Measurements from ENCODE around the gene HERC4.
"Not testable (repeated sequence)": the region's sequence is repeated elsewhere in the genome, so short reads cannot be mapped to it uniquely, and the experiment has no call there.

The HERC4 gene

DNA sequence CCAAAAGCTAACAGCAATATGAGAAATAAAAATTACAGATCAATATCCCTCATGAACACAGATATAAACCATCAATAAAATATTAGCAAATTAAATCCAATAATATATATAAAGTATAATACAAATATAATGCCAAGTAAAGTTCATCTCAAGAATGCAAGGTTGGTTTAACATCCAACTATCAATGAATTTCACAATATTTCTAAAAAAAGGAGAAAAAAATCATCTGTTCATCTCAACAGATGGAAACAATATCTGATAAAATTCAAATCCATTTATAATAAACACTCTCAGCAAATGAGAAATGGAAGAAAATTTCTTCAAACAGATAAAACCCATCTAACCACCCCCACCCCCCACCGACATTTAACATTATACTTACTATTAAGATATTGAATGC lies 103.8 kb downstream of the HERC4 start:
- in situ Hi-C loops (cut with MboI; ENCODE audit: low sequenced_read_pairs) = no loop called here

DNA sequence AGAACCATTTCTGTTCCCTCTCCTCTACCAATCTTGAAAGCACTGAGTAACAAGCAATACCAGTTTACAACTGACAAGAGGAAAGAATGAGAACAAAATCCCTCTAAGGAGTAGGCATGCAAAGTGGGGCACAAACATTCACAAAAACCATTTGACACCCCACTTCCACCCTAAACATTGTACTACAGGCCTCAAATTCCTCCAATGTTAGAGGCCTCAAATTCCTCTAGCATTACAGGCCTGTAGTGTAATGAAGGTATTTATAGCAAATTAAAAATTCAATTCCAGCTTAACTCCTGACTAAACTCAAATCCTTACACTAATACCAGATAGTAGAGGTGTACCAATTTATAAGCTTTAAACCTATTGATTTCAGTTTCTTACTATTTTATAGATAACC lies 105.2 kb downstream of the HERC4 start:
- in situ Hi-C loops (cut with MboI; ENCODE audit: low sequenced_read_pairs) = no loop called here

DNA sequence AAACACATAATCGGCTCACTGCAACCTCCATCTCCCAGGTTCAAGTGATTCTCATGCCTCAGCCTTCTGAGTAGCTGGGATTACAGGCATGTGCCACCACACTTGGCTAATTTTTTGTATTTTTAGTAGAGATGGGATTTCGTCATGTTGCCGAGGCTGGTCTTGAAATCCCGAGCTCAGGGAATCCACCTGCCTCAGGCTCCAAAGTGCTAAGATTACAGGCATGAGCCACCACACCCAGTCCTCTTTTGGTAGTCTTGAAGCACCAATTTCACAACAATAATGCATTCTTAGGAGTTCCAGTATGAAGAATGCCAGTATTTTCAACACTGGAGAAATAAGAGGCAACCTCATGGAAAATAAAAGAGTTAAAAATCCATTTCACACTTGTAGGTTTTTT lies 109.0 kb downstream of the HERC4 start:
- in situ Hi-C loops (cut with MboI; ENCODE audit: low sequenced_read_pairs) = not testable (repeated sequence)

DNA sequence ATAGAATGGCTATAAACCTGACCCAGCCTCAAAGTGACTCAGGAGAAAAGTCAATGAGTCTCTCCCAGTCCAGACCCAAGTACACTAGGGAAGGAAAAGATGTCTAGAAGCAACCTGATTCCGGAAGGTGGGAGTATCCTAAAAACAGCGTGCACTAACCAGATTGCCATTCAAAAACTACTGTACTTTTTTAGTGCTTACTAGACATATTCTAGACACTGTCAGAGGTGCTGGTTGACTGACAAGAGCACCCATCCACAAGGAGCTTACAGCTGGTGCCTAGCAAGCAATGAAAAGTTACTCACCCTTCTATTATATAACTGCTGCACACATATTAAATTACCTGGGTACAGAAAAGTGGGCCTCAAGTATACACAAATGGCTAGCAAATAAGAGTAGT lies 109.6 kb downstream of the HERC4 start:
- in situ Hi-C loops (cut with MboI; ENCODE audit: low sequenced_read_pairs) = no loop called here

DNA sequence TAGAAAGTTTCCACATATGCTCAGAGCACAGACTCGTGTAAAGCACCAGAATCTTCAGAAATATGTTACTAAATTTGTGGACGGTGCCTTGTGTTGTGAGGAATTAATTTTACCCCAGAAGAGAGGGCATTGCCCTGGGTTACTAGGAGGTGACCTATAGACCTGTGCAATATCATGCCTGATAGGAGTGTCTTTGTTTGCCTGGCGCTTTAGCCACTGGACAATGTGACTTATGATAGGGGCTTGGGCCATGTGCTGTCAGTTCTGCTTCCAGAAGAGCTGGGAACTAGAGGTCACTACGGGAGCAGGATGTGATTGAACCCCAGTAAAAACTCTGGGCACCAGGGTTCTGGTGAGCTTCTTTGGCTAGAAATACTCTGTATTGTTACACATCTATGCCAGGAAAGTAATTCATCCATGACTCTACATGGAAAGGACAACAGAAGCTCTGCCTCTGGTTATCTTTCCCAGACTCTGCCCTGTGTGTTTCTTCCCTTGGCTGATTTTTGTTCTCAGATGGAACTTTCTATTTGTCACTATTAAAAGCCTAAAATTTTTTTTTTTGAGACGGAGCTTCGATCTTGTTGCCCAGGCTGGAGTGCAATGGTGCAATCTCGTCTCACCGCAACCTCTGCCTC lies 115.1 kb downstream of the HERC4 start:
- in situ Hi-C loops (cut with MboI; ENCODE audit: low sequenced_read_pairs) = no loop called here

DNA sequence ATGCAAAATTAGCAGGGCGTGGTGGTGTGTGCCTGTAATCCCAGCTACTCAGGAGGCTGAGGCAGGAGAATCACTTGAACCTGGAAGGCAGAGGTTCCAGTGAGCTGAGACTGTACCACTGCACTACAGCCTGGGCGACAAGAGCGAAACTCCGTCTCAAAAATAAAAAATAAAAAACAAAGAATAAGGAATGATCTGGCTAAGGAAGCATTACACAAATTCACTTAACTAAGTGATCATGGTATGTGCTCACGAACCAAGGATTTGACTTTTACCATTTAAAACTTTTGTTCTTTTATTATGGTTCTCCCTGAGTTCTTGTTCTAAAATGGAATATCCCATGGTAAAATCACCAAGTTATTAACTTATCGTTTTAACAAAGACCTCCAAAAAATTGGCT lies 119.5 kb downstream of the HERC4 start:
- in situ Hi-C loops (cut with MboI; ENCODE audit: low sequenced_read_pairs) = no loop called here

DNA sequence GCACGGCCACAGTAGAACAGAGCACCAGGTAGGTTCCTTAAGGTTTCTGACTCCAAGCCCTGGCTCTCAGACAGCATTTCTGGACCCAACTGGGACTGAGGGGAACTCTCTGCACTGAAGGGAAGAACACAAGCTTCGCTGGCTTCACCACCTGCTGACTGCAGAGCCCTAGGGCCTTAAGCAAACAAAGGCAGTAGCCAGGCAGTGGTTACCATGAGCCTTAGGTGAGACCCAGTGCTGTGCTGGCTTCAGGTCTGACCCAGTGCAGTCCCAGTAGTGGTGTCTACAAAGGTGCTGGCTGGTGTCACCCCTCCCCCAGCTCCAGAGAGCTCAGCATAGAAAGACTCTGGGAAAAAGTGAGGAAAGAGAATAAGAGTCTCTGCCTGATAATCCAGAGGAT lies 131.2 kb downstream of the HERC4 start:
- in situ Hi-C loops (cut with MboI; ENCODE audit: low sequenced_read_pairs) = no loop called here

DNA sequence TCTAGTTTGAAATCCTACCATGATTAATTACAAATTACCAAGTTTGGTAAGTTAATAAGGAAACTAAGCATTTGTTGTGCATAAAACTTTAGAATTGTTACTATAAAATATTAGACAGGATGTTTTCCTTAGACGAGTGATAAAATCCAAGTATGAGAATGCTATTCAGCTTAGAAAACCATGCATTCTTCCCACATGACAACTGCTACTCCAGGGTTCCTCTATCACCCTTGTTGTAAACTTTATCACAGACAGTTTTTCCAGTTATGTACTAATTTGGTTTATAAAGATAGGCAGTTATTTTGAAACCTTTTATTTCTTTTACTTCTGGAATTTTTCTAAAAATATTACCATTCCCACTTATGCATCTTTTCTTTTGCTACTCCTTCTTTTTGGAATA lies 138.7 kb downstream of the HERC4 start:
- in situ Hi-C loops (cut with MboI; ENCODE audit: low sequenced_read_pairs) = no loop called here

DNA sequence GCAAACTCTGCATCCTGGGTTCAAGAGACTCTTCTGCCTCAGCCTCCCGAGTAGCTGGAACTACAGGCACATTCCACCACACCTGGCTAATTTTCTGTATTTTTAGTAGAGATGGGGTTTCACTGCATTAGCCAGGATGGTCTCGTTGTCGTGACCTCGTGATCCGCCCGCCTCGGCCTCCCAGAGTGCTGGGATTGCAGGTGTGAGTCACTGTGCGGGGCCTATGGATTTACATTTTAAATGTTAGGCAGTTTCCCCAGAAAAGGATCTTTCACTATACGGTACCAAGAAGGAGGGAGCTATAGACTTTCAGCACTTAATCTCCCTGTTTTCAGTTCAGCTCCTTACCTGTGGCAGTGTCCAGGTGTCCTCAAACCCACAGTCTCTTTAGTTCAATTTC lies 139.9 kb downstream of the HERC4 start:
- in situ Hi-C loops (cut with MboI; ENCODE audit: low sequenced_read_pairs) = no loop called here

DNA sequence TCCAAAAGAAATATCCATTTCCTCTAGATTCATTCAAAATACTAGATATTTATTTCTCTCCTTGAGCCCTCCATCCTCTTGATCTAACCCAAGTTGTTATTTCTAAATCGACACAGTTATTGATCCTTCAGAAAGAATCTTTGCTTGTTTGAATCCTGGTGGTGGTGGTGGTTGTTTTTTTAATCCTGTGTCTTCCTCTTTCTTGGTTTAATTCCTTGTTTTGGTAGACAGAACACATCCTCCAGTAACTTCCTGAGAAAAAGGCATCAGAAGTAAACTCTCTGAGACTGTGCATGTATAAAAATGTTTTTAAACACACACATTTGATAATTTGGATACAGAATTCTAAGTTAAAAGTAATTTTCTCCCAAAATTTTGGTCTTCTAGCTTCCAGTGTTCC lies 140.7 kb downstream of the HERC4 start:
- in situ Hi-C loops (cut with MboI; ENCODE audit: low sequenced_read_pairs) = no loop called here

DNA sequence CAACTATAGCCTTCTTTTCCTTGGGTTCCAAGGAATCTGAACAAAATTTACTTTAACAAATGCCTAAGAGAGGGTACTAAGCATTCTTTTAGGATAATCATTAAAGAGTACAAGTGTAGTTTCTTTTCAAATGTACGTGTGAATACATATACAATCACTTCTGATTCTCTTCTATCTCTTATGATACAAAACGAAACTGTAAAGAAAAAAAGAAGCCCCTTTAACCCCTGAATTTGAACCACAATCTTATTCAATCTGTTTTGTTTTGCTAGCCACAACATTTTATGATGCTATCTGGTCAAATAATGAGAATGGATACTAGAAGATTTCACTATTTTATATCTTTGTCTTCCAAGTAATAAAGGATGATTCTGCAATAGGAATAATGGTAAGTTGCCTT lies 141.9 kb downstream of the HERC4 start:
- in situ Hi-C loops (cut with MboI; ENCODE audit: low sequenced_read_pairs) = no loop called here

DNA sequence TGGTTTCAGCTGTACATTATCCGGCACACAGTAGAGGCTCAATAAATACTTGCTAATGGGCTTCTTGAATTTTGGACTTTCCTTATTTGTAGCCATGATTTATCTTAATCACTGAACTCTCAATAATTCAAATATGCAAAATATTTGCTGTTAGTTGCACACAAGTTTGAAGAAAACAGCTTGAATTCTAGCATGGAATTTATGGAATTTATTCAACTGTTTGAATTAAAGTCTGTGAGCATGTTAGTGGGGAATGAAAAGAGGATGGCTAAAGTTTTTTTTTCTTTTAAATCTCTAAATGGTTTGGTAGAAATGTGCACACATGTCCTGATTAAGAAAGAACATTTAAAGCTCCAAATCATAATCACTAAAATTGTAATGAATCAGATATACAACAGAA lies 148.1 kb downstream of the HERC4 start:
- in situ Hi-C loops (cut with MboI; ENCODE audit: low sequenced_read_pairs) = no loop called here

DNA sequence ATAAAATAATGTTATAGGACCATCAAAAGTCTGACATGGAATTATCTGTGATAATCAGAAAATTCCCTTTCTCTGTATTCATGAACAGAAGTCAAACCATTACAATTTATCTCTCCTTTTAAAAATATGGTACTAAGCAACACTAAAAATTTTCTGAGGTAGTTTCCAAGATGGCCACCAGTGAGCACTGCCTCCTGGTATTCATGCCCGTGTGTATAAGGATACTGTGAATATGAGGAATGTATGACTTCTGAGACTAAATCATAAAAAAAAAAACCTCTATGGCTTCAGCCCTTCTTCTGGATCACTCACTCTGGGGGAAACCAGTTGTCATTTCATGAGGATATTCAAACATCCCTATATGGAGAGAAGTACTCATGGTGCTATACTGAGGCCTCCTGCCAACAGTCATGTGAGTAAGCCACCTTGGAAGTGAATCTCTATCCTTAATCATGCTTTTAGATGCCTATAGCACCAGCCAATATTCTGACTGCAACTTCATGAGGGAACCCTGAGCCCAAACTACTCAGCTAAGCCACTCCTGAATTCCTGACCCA lies 149.6 kb downstream of the HERC4 start:
- in situ Hi-C loops (cut with MboI; ENCODE audit: low sequenced_read_pairs) = no loop called here

DNA sequence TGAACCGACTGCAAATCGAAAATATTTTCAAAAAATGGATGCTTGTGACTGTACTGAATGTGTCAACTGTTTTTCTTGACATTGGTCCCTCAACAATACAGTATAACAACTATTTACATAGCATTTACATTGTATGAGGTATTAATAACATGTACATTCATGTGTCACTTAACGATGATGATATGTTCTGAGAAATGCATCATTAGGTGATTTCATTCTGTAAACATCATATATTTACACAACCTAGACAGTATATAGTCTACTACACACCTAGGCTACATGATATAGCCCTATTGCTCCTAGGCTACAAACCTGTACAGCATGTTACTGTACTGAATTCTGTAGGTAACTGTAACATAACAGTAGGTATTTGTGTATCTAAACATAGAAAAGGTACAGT lies 150.9 kb downstream of the HERC4 start:
- in situ Hi-C loops (cut with MboI; ENCODE audit: low sequenced_read_pairs) = no loop called here

DNA sequence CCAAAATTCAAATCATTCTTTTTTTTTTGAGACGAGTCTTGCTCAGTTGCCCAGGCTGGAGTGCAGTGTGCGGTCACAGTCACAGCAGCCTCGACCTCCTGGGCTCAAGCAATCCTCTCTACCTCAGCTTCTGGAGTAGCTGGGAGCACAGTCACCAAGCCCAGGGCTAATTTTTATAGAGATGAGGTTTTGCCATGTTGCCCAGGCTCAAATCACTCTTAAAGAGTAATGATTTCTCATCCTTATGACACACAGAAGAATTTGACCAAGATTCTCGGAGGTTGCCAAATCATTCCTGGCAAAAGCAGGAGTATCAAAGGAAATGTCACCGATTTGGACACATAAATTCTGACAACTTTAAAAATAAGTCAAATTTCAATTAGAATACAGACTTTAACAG lies 151.5 kb downstream of the HERC4 start:
- in situ Hi-C loops (cut with MboI; ENCODE audit: low sequenced_read_pairs) = no loop called here

DNA sequence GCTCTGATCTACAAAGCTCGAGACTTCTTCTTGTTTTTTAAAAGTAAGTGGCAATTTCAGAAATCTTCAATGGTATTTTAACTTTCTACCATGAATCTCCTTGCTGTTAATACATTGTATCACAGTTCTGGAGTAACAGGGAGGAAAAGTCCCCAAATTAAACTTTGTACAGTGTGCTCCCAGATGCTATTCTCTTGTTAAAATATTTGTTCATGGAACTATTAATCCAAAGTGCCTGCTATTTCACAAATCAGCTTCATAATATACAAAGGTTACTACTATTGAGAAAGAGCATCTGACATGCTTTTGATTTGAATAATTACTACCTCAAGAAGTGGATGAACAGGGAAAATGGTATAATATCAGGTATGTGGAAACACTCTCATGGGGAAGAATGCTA lies 154.0 kb downstream of the HERC4 start:
- in situ Hi-C loops (cut with MboI; ENCODE audit: low sequenced_read_pairs) = no loop called here

DNA sequence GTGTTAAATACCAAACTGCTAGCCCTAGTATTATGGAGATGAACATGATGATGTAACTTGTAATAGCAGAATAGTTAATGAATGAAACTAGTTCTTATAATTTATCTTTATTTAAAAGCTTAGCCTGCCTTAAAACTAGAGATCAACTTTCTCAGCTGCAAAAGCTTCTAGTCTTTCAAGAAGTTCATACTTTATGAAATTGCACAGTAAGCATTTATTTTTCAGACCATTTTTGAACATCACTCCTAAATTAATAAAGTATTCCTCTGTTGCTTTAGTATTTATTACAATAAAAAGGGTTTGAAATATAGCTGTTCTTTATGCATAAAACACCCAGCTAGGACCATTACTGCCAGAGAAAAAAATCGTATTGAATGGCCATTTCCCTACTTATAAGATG lies 157.4 kb downstream of the HERC4 start:
- in situ Hi-C loops (cut with MboI; ENCODE audit: low sequenced_read_pairs) = no loop called here

DNA sequence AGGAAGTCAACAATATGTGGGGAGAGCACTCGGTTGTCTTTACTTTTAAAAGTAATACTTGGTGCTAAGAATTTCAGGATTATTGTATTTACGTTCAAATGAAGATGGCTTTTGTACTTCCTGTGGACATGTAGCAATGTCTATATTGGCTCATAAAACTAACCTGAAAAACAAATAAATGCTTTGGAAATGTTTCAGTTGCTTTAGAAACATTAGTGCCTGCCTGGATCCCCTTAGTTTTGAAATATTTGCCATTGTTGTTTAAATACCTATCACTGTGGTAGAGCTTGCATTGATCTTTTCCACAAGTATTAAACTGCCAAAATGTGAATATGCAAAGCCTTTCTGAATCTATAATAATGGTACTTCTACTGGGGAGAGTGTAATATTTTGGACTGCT lies 157.9 kb downstream of the HERC4 start:
- in situ Hi-C loops (cut with MboI; ENCODE audit: low sequenced_read_pairs) = no loop called here

DNA sequence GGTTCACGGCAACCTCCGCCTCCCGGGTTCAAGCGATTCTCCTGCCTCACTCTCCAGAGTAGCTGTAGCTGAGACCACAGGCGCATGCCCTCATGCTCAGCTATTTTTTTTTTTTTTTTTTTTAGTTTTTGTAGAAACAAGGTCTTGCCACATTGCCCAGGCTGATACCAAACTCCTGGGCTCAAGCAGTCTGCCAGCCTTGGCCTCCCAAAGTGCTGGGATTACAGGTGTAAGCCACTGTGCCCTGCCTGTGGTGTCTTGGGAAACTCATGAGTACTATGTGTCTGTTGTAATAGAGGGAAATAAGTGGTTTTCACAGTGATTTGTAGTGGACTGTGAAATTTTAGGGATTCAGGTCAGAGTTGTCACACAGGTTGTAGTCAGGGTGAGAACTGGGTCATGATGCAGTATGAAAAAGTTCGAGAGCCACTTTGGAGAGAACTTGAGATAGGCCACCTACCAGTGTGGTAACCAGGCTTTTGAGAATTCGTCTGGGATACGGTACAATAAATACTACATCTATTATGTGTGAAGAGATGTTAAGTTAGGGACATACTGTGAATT lies 160.2 kb downstream of the HERC4 start:
- in situ Hi-C loops (cut with MboI; ENCODE audit: low sequenced_read_pairs) = no loop called here

DNA sequence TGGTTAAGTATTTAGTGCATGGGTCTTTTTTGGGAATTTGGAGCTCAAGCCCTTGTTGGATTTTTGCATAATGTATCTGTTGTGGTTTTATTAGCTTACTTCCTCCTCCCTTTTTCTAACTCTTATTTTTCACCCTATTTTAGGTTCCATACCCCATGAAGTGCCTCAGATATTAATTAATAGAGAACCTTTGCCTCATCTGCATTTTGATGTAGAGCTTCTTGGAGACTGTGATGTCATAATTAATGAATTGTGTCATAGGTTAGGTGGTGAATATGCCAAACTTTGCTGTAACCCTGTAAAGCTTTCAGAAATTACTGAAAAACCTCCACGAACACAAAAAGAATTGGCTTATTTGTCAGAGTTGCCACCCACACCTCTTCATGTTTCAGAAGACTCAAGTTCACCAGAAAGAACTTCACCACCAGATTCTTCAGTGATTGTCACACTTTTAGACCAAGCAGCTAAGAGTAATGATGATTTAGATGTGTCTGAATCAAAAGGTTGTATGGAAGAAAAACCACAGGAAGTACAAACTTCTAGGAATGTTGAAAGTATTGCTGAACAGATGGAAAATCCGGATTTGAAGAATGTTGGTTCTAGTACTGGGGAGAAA lies 162.6 kb downstream of the HERC4 start:
- in situ Hi-C loops (cut with MboI; ENCODE audit: low sequenced_read_pairs) = no loop called here

DNA sequence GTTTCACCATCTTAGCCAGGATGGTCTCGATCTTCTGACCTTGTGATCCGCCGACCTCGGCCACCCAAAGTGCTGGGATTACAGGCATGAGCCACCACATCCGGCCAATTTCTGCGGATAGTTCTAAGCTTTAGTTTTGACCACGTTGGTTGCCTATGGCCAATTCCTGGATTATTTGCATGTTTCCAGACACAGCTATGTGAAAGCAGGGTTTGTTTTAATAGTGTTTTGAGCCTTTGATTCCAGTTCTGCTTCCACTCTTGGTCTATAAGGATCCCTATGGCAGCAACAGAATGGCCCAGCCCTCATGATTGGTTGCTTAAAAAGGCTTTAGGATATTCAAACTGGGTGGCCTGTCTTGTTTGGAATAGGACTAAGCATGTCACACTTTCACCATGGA lies 171.5 kb downstream of the HERC4 start:
- in situ Hi-C loops (cut with MboI; ENCODE audit: low sequenced_read_pairs) = no loop called here

DNA sequence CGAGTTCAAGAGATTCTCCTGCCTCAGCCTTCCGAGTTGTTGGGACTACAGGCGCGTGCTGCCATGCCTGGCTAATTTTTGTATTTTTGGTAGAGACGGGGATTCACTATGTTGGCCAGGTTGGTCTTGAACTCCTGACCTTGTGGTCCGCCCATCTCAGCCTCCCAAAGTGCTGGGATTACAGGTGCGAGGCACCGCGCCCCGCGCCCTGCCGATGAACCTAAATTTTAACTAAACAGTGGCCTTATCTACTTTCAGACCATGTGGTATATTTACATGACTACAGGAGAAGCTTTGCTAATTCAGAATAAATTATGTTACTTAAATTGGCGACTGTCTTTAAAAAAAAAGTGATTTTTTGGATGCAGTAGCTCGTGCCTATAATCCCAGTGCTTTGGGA lies 181.4 kb downstream of the HERC4 start:
- in situ Hi-C loops (cut with MboI; ENCODE audit: low sequenced_read_pairs) = no loop called here

All from hTERT RPE-1 (cell line).